ENCODE measurements around the gene ATP8A2. TPM values are rescaled to one million over a fixed set of nuclear protein-coding genes. Genes with fewer than 3 reads are reported as not detected.

Gene ATP8A2
- total and polyA plus RNA-seq, 2 of the 8 experiments (the other 6 are each of a cell fraction or from before 2014, with no cell fraction given), result 2.4 to 8.3 TPM

GRCh38 chr13:25910991-25911419 lies 539.2 kb downstream of the ATP8A2 start (continued):
- TF ChIP-seq SAP30 (IDR thresholded peaks at IDR 0.05; ENCODE audit: insufficient read depth, insufficient replicate concordance, low read length), result no peak
- no peak for TF ChIP-seq SUZ12 (IDR thresholded peaks at IDR 0.05; ENCODE audit: low read length)
- TF ChIP-seq ATF3 (IDR thresholded peaks at IDR 0.05; ENCODE audit: insufficient read depth, low read depth, low read length), result no peak
- TF ChIP-seq ASH2L (IDR thresholded peaks at IDR 0.05; ENCODE audit: low read length), result no peak
- TF ChIP-seq RFX5 (IDR thresholded peaks at IDR 0.05; ENCODE audit: borderline replicate concordance, low read depth, low read length), result no peak
- no peak for TF ChIP-seq KDM5A (IDR thresholded peaks at IDR 0.05; ENCODE audit: low read length)
- TF ChIP-seq JUND (IDR thresholded peaks at IDR 0.05; ENCODE audit: low read length), result no peak; the same call in 1 of the 2 replicates
- TF ChIP-seq POU5F1 (IDR thresholded peaks at IDR 0.05; ENCODE audit: low read depth, low read length), result peak; percentile 53; the same call in 1 of the 2 replicates
- no peak for TF ChIP-seq CBX8 (IDR thresholded peaks at IDR 0.05; ENCODE audit: borderline replicate concordance, low read depth, low read length)
- peak in 1 of 2 experiments; percentile 62; a peak in 1 of 3 replicates for TF ChIP-seq EP300 (IDR thresholded peaks at IDR 0.05; ENCODE audit: borderline replicate concordance in 1 of 2, low read depth in 2 of 2, low read length in 2 of 2)
- no peak for TF ChIP-seq RNF2 (IDR thresholded peaks at IDR 0.05; ENCODE audit: borderline replicate concordance, low read depth, low read length, missing control alignments, poor library complexity, severe bottlenecking)
- no peak for TF ChIP-seq SP2 (IDR thresholded peaks at IDR 0.05; ENCODE audit: low read length)
- TF ChIP-seq USF2 (IDR thresholded peaks at IDR 0.05; ENCODE audit: low read length), result no peak
- no peak for TF ChIP-seq RBBP5 (IDR thresholded peaks at IDR 0.05; ENCODE audit: borderline replicate concordance, low read depth, low read length)
- TF ChIP-seq JUN (IDR thresholded peaks at IDR 0.05; ENCODE audit: low read depth, low read length), result no peak

Measured in H1 (cell line).